ENCODE data around the gene FNDC3B. TPM values are rescaled to one million over a fixed set of nuclear protein-coding genes. Genes with fewer than 3 reads are reported as not detected.

FNDC3B gene
- total RNA-seq, 2 experiments from 2014 or later: 10.6 to 12.0 TPM

DNA sequence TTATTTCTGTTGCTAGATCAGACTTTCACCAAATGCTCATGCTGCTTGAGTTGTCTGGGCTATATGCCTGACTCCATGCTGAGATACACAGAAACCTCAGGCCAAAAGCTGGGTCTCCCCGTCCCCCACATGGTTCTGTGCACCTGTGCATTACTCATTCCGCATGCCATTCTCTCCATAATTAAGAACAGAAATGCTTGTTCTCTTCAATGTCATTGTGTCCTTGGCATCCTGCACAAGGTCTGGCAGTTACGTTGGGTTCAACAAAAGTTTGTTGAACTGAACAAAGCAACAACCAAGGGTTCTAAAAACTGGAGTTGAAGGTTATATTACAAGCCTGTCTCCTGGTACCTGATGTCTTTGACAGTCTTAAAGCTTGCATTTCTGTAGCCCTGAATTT, 177.5 kb downstream of the FNDC3B start:
- Mint-ChIP-seq H3K27me3 (no peaks in the 10 kb centered on the region), H3K27ac (no peak overlapping the region), H3K9me3 (no peaks in the 10 kb centered on the region), H3K4me1 (ENCODE audit: low read depth) (peaks cover 21% of the 10 kb centered on the region), H3K36me3 (ENCODE audit: low read depth) (peaks cover 2% of the 10 kb centered on the region), H3K4me3 (no peak overlapping the region)
- ChIA-PET POLR2A (no interaction called here), CTCF (no interaction called here)
- ATAC-seq: no peak
- TF ChIP-seq, protein P1, sequence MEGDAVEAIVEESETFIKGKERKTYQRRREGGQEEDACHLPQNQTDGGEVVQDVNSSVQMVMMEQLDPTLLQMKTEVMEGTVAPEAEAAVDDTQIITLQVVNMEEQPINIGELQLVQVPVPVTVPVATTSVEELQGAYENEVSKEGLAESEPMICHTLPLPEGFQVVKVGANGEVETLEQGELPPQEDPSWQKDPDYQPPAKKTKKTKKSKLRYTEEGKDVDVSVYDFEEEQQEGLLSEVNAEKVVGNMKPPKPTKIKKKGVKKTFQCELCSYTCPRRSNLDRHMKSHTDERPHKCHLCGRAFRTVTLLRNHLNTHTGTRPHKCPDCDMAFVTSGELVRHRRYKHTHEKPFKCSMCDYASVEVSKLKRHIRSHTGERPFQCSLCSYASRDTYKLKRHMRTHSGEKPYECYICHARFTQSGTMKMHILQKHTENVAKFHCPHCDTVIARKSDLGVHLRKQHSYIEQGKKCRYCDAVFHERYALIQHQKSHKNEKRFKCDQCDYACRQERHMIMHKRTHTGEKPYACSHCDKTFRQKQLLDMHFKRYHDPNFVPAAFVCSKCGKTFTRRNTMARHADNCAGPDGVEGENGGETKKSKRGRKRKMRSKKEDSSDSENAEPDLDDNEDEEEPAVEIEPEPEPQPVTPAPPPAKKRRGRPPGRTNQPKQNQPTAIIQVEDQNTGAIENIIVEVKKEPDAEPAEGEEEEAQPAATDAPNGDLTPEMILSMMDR (IDR thresholded peaks at IDR 0.05): no peak
- intact Hi-C loops (cut with micrococcal nuclease): no loop called here
- DNase-seq: no peak

DNA sequence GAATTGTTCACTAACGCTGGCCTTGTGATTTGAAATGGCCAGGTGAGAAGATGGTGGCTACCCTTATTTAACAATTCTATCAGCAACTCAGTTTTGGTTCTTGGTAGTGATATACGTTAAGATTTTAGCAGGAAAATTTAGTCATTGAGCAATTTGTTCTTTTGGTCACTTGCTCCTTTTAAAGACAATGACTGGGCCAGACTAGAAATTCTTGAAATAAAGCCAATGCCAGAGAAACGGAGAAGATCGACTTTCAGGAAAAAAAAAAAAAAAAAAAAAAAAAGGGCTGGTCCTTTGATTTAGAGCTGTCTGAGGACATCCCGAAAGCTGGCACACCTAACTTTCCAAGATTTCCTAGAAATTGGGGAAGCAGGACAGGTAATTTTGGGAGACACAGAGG, 178.5 kb downstream of the FNDC3B start:
- no peak overlapping the region for H3K27ac Mint-ChIP-seq
- POLR2A ChIA-PET: no interaction called here
- peaks cover 18% of the 10 kb centered on the region for H3K4me1 Mint-ChIP-seq (ENCODE audit: low read depth)
- intact Hi-C loops (cut with micrococcal nuclease): no loop called here
- no peak for DNase-seq
- H3K36me3 Mint-ChIP-seq (ENCODE audit: low read depth): peaks cover 2% of the 10 kb centered on the region
- H3K9me3 Mint-ChIP-seq: no peaks in the 10 kb centered on the region
- no peak overlapping the region for H3K4me3 Mint-ChIP-seq
- CTCF ChIA-PET: no interaction called here
- ATAC-seq: no peak
- TF ChIP-seq, protein P1 (IDR thresholded peaks at IDR 0.05): no peak
- no peaks in the 10 kb centered on the region for H3K27me3 Mint-ChIP-seq

- no peak for DNase-seq
Observed at GRCh38 chr3:172218350-172219323, 179.3 kb downstream of the FNDC3B start.

GRCh38 chr3:172219750-172220149, 180.4 kb downstream of the FNDC3B start:
- no peak overlapping the region for H3K4me3 Mint-ChIP-seq
- H3K27ac Mint-ChIP-seq: no peak overlapping the region
- H3K9me3 Mint-ChIP-seq: no peaks in the 10 kb centered on the region
- intact Hi-C loops (cut with micrococcal nuclease): no loop called here
- peaks cover 2% of the 10 kb centered on the region for H3K36me3 Mint-ChIP-seq (ENCODE audit: low read depth)
- TF ChIP-seq, protein P1 (IDR thresholded peaks at IDR 0.05): no peak
- no peaks in the 10 kb centered on the region for H3K27me3 Mint-ChIP-seq
- ChIA-PET POLR2A (no interaction called here), CTCF (interaction anchor here (0.7 kb wide), 1 partner anchor 531 kb away, joined by 3 read pairs; the partner anchor contains the start of gene ECT2)
- H3K4me1 Mint-ChIP-seq (ENCODE audit: low read depth): peaks cover 6% of the 10 kb centered on the region
- DNase-seq (no peak), ATAC-seq (no peak)

More at GRCh38 chr3:172218350-172219323, 179.3 kb downstream of the FNDC3B start:
- Mint-ChIP-seq H3K4me3 (no peak overlapping the region), H3K27ac (no peak overlapping the region), H3K4me1 (ENCODE audit: low read depth) (peaks cover 13% of the 10 kb centered on the region), H3K9me3 (no peaks in the 10 kb centered on the region), H3K27me3 (no peaks in the 10 kb centered on the region), H3K36me3 (ENCODE audit: low read depth) (peaks cover 2% of the 10 kb centered on the region)
- no peak for ATAC-seq
- ChIA-PET CTCF (no interaction called here), POLR2A (no interaction called here)
- TF ChIP-seq, protein P1 (IDR thresholded peaks at IDR 0.05): no peak
- intact Hi-C loops (cut with micrococcal nuclease): no loop called here

- TF ChIP-seq, protein P1 (IDR thresholded peaks at IDR 0.05): no peak
- DNase-seq (no peak), ATAC-seq (no peak)
- H3K27ac Mint-ChIP-seq: no peak overlapping the region
- no peak overlapping the region for H3K4me3 Mint-ChIP-seq
- peaks cover 6% of the 10 kb centered on the region for H3K4me1 Mint-ChIP-seq (ENCODE audit: low read depth)
- intact Hi-C loops (cut with micrococcal nuclease): no loop called here
- H3K36me3 Mint-ChIP-seq (ENCODE audit: low read depth): no peaks in the 10 kb centered on the region
- no peaks in the 10 kb centered on the region for H3K9me3 Mint-ChIP-seq
- ChIA-PET CTCF (no interaction called here), POLR2A (no interaction called here)
- H3K27me3 Mint-ChIP-seq: no peaks in the 10 kb centered on the region
Observed at GRCh38 chr3:172221547-172221946, 182.2 kb downstream of the FNDC3B start.

Measured in activated CD8-positive, alpha-beta T cell treated with anti-CD3 and anti-CD28 coated beads for 36 hours (primary cell).